HEK293T (cell line): ENCODE measurements around the gene TMC3.
"Not testable (repeated sequence)": the region's sequence is repeated elsewhere in the genome, so short reads cannot be mapped to it uniquely, and the experiment has no call there.

Experiments
- CTCF ChIA-PET: fragments of 350-600 bp; formaldehyde crosslinking; extraction: SDS; loops from one replicate; lab custom pipeline; 2021; ENCODE audit warnings: antibody characterized with exemption, inconsistent platforms; lab: Yijun Ruan, JAX
- POLR2A ChIA-PET: fragments of 350-600 bp; formaldehyde crosslinking; extraction: SDS; loops from one replicate; lab custom pipeline; 2020; ENCODE audit warnings: antibody characterized with exemption, inconsistent platforms; lab: Yijun Ruan, JAX
- DNase-seq: peaks from one replicate; pipeline ENCODE4 v3.0.0; 2012; ENCODE audit warnings: mixed read lengths; ENCODE audit errors: extremely low spot score
- ARNT ChIP-seq: fragments of 450-650 bp; IDR thresholded peaks from 2 replicates; pipeline ENCODE4 v1.6.1; 2017; ENCODE audit warnings: mild to moderate bottlenecking
- BHLHE40 ChIP-seq: fragments of 450-650 bp; IDR thresholded peaks from 2 replicates; pipeline ENCODE4 v1.6.1; 2016; ENCODE audit warnings: mild to moderate bottlenecking, moderate library complexity, borderline replicate concordance
- CTBP1 ChIP-seq: fragments of 450-650 bp; IDR thresholded peaks from 2 replicates; pipeline ENCODE4 v1.6.1; 2016; ENCODE audit warnings: borderline replicate concordance
- ELF4 ChIP-seq: fragments of 450-650 bp; IDR thresholded peaks from 2 replicates; pipeline ENCODE4 v1.6.1; 2017; ENCODE audit warnings: antibody characterized with exemption
- FOXA1 ChIP-seq: fragments of 450-650 bp; IDR thresholded peaks from 2 replicates; pipeline ENCODE4 v1.6.1; 2016; ENCODE audit warnings: mild to moderate bottlenecking
- FOXK2 ChIP-seq: fragments of 450-650 bp; IDR thresholded peaks from 2 replicates; pipeline ENCODE4 v1.6.1; 2016; ENCODE audit warnings: mild to moderate bottlenecking
- FOXM1 ChIP-seq: fragments of 450-650 bp; IDR thresholded peaks from 2 replicates; pipeline ENCODE4 v1.6.1; 2017; ENCODE audit warnings: mild to moderate bottlenecking, borderline replicate concordance
- HDGF ChIP-seq: fragments of 450-650 bp; IDR thresholded peaks from 2 replicates; pipeline ENCODE4 v1.6.1; 2017; ENCODE audit warnings: antibody characterized with exemption, borderline replicate concordance
- L3MBTL2 ChIP-seq: fragments of 450-650 bp; conservative IDR thresholded peaks from 2 replicates; pipeline ENCODE4 v1.6.1; 2016; ENCODE audit warnings: mild to moderate bottlenecking
- LEF1 ChIP-seq: fragments of 450-650 bp; IDR thresholded peaks from 2 replicates; pipeline ENCODE4 v1.6.1; 2017; ENCODE audit warnings: mild to moderate bottlenecking, borderline replicate concordance
- NFRKB ChIP-seq: fragments of 450-650 bp; IDR thresholded peaks from 2 replicates; pipeline ENCODE4 v1.6.1; 2016; ENCODE audit warnings: mild to moderate bottlenecking, moderate library complexity
- SP1 ChIP-seq: fragments of 450-650 bp; IDR thresholded peaks from 2 replicates; pipeline ENCODE4 v1.6.1; 2017
- SUZ12 ChIP-seq: fragments of 450-650 bp; IDR thresholded peaks from 2 replicates; pipeline ENCODE4 v1.6.1; 2016; ENCODE audit warnings: mild to moderate bottlenecking
- TARDBP ChIP-seq: fragments of 450-650 bp; IDR thresholded peaks from 2 replicates; pipeline ENCODE4 v1.6.1; 2016
- ZNF384 ChIP-seq: fragments of 450-650 bp; IDR thresholded peaks from 2 replicates; pipeline ENCODE4 v1.6.1; 2016
- TF ChIP-seq, protein P1 (sequence below): fragments of 450-650 bp; IDR thresholded peaks from 2 replicates; pipeline ENCODE4 v1.6.1; 2016

Gene TMC3

DNA sequence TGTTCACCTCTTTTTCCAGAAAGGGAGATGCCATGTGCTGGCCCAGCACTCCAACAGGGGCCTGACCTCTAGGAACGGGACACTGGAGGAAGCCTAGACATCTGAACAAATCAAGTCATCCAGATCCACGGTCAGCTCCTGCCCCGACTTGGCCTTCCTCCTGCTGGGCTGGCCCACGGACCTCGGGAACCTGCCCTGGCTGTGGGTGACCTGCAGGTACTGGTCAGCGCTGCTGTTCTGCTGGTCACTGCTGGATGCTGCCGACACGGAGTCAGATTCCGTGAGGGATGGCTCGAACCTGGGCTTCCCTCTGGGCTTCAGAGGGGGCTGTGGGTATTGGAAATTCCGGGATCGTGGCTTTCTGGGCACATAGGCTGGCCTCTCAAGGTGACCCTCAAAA lies 41.7 kb downstream of the TMC3 start:
- ChIA-PET CTCF (no interaction called here), POLR2A (no interaction called here)
- TF ChIP-seq CTBP1: no peak
- DNase-seq: no peak

DNA sequence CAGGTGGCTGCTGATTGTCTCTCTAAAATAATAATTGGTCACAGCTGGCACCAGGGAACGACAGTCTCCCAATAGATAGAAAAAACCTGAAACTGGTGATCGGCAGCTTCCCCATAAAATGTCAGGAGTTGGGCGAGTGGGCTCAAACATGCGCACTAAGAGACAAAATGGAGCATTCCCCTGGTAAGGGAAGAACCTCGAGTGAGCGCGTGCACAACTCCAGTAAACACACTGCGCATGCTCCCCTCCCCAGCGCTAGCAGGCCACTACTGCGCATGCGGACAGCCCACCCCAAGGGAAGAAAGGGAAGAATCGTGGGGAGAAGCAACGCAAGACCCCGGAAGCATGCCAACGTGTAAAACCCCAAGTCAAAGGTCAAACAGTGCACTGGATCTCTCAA lies 42.4 kb downstream of the TMC3 start:
- no peak for DNase-seq
- CTCF ChIA-PET: no interaction called here
- POLR2A ChIA-PET: no interaction called here
- TF ChIP-seq TARDBP (no peak), NFRKB (no peak), ARNT (no peak), FOXK2 (no peak), L3MBTL2 (no peak), BHLHE40 (no peak), FOXM1 (no peak), HDGF (no peak), ELF4 (no peak), LEF1 (no peak), SP1 (no peak), CTBP1 (no peak), SUZ12 (no peak), FOXA1 (no peak), ZNF384 (no peak)
- TF ChIP-seq, protein P1, sequence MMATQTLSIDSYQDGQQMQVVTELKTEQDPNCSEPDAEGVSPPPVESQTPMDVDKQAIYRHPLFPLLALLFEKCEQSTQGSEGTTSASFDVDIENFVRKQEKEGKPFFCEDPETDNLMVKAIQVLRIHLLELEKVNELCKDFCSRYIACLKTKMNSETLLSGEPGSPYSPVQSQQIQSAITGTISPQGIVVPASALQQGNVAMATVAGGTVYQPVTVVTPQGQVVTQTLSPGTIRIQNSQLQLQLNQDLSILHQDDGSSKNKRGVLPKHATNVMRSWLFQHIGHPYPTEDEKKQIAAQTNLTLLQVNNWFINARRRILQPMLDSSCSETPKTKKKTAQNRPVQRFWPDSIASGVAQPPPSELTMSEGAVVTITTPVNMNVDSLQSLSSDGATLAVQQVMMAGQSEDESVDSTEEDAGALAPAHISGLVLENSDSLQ: no peak

DNA sequence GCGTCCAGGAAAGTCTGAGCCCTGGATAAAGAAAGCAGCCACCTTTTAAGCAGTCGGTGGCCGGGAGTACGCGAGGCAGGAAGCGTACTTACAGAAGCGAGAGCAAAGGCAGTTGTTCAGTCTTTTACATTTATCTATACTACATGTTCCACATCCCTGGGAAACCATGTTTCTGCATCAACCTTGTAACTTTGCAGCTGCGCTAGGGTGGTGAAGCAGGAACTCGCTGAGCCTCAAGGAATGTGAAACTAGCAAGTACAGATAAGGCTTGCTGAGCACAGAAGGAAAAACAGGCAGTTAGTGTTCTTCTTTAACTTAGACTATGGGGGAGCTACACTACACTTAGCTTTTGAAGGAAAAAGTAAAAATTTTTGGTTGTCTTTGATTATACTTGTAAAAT lies 42.9 kb downstream of the TMC3 start:
- DNase-seq, CTCF ChIA-PET, POLR2A ChIA-PET: not testable (repeated sequence)

DNA sequence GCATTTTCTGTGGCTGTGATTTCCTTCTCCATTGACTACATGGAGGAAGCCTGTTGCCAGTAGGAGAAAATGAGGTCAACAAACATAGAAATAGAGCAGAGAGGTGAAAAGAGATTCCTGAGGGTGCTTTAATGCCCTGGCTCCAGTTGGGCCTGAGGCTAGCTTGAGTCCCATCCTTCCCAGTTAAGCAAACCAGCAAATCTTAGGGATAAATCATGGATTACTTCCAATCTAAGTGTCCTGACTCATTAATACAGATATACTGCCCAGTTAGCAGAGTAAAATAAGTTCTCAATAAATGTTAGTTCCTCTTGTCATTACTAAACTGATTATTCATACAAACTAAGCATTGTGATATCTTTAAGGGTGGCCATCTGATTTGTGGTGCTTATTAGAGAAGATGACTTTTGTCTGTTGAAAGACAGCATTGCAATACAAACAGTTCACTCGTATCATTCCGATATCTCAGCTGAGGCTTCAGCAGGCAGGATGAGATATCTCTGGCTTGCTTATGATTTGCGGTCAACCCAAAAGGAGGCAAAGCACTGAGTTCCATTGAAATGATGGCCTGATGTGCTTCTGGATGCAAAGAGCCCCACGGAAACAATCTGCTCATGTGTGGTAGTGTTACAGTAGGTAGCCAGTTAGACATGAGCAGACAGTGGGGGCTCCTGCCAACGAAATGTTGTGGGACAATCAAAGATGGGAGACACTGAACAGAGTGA lies 43.5 kb downstream of the TMC3 start:
- CTCF ChIA-PET: no interaction called here
- TF ChIP-seq HDGF: no peak
- TF ChIP-seq, protein P1: no peak
- no peak for TF ChIP-seq ARNT
- TF ChIP-seq FOXM1: no peak
- TF ChIP-seq NFRKB: no peak
- TF ChIP-seq TARDBP: no peak
- no peak for TF ChIP-seq FOXA1
- no peak for TF ChIP-seq L3MBTL2
- TF ChIP-seq FOXK2: no peak
- TF ChIP-seq BHLHE40: no peak
- TF ChIP-seq ELF4: no peak
- TF ChIP-seq LEF1: no peak
- no peak for TF ChIP-seq SP1
- TF ChIP-seq SUZ12: no peak
- POLR2A ChIA-PET: no interaction called here
- DNase-seq: no peak

DNA sequence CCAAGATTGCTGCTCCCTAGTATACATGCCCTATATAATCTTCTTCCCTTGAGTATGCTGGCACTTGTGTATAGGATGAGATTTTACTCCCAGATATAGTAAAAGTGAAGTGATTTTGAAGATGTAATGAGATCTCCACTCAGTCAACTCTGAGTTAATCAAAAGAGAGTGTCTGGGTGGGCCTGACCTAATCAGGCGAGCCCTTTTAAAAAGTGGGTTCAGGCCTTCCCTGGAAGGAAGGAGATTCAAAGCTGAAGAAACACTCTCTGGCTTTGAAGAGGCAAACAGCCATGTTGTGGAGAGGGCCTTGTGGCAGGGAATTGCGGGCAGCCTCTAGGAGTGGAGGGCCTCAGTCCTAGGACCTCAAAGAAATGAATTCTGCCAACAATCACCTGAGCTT lies 44.6 kb downstream of the TMC3 start:
- TF ChIP-seq NFRKB: no peak
- no peak for TF ChIP-seq CTBP1
- no peak for TF ChIP-seq BHLHE40
- TF ChIP-seq FOXK2: no peak
- no peak for TF ChIP-seq FOXA1
- ChIA-PET POLR2A (no interaction called here), CTCF (no interaction called here)
- no peak for DNase-seq

DNA sequence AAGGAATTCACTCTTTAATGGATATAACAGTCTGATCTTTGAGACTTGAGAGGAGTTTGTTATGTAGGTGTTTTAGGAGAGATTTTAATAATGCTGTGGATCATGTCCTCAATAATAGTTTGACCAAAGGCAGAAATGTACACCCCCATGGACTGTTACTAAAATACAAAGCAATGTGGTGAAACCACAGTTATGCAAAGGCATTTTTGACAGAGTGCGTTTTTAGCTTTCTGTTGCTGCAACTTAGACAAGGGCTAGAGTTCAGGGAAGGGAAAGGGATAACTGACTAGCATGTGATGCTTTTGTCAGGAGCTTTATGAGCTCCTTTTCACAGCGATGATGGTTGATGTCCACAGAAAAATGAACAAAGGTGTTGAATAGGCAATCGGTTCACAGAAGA lies 46.5 kb downstream of the TMC3 start:
- POLR2A ChIA-PET: interaction anchor here (1.1 kb wide), 1 partner anchor 10 kb away, joined by 3 read pairs; no protein-coding TSS in a partner anchor
- TF ChIP-seq CTBP1: no peak
- TF ChIP-seq FOXA1: no peak
- no peak for TF ChIP-seq HDGF
- no peak for TF ChIP-seq FOXK2
- no peak for TF ChIP-seq BHLHE40
- TF ChIP-seq SUZ12: no peak
- no peak for TF ChIP-seq ZNF384
- no peak for TF ChIP-seq ARNT
- TF ChIP-seq L3MBTL2: no peak
- TF ChIP-seq LEF1: no peak
- no peak for TF ChIP-seq TARDBP
- TF ChIP-seq, protein P1: no peak
- no peak for TF ChIP-seq ELF4
- TF ChIP-seq NFRKB: no peak
- no peak for TF ChIP-seq SP1

More for the DNA sequence above, 46.5 kb downstream of the TMC3 start:
- DNase-seq: no peak
- CTCF ChIA-PET: interaction anchor here (0.8 to 1.2 kb wide), 3 partner anchors 9 to 52 kb away, joined by 3 to 4 read pairs (median 3); no protein-coding TSS in a partner anchor
